RWPE2 (cell line): ENCODE results near the gene ORC6.

Experiments
- ATAC-seq: fragments of 200-7000 bp; cut with Tn5 transposase; 3 replicates; pipeline ENCODE4 v1.9.1; 2021; ENCODE audit warnings: low read depth
- DNase-seq: peaks from one replicate; pipeline ENCODE4 v3.0.0-alpha.2; 2020; ENCODE audit warnings: low spot score
- H3K27ac ChIP-seq: fragments of 450-650 bp; 2 replicates; pipeline ENCODE4 v1.5.1; 2017; ENCODE audit warnings: mild to moderate bottlenecking; ENCODE audit not compliant: poor library complexity, severe bottlenecking
- H3K27me3 ChIP-seq: fragments of 250-450 bp; sonication (Bioruptor Pico); 2 replicates; pipeline ENCODE4 v1.5.1; 2021; ENCODE audit warnings: mild to moderate bottlenecking, moderate library complexity; ENCODE audit not compliant: insufficient read depth, poor library complexity, severe bottlenecking
- H3K36me3 ChIP-seq: fragments of 250-450 bp; sonication (Bioruptor Pico); 2 replicates; pipeline ENCODE4 v1.5.1; 2020; ENCODE audit warnings: low read depth, mild to moderate bottlenecking, moderate library complexity
- H3K4me1 ChIP-seq: fragments of 250-450 bp; sonication (Bioruptor Pico); 2 replicates; pipeline ENCODE4 v1.5.1; 2021; ENCODE audit warnings: mild to moderate bottlenecking, moderate library complexity; ENCODE audit not compliant: insufficient read depth, poor library complexity, severe bottlenecking
- H3K4me3 ChIP-seq: fragments of 250-450 bp; sonication (Bioruptor Pico); 2 replicates; pipeline ENCODE4 v1.5.1; 2021; ENCODE audit warnings: mild to moderate bottlenecking, moderate library complexity; ENCODE audit not compliant: severe bottlenecking
- H3K9me3 ChIP-seq: fragments of 250-450 bp; sonication (Bioruptor Pico); 2 replicates; pipeline ENCODE4 v1.5.1; 2021; ENCODE audit warnings: mild to moderate bottlenecking, moderate library complexity; ENCODE audit not compliant: severe bottlenecking
- TF ChIP-seq, protein P1 (sequence below): fragments of 450-650 bp; IDR thresholded peaks from one replicate; pipeline ENCODE4 v1.5.1; 2017; ENCODE audit warnings: mild to moderate bottlenecking, moderate library complexity; ENCODE audit not compliant: poor library complexity, severe bottlenecking

Gene ORC6

GRCh38 chr16:46701615-46702014, 12.2 kb downstream of the ORC6 start:
- H3K27ac ChIP-seq, result no peak overlapping the region
- H3K4me3 ChIP-seq, result no peak overlapping the region
- DNase-seq (no peak), ATAC-seq (no peak)
- no peaks in the 10 kb centered on the region for H3K9me3 ChIP-seq
- no peaks in the 10 kb centered on the region for H3K4me1 ChIP-seq
- TF ChIP-seq, protein P1, sequence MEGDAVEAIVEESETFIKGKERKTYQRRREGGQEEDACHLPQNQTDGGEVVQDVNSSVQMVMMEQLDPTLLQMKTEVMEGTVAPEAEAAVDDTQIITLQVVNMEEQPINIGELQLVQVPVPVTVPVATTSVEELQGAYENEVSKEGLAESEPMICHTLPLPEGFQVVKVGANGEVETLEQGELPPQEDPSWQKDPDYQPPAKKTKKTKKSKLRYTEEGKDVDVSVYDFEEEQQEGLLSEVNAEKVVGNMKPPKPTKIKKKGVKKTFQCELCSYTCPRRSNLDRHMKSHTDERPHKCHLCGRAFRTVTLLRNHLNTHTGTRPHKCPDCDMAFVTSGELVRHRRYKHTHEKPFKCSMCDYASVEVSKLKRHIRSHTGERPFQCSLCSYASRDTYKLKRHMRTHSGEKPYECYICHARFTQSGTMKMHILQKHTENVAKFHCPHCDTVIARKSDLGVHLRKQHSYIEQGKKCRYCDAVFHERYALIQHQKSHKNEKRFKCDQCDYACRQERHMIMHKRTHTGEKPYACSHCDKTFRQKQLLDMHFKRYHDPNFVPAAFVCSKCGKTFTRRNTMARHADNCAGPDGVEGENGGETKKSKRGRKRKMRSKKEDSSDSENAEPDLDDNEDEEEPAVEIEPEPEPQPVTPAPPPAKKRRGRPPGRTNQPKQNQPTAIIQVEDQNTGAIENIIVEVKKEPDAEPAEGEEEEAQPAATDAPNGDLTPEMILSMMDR, result no peak
- no peaks in the 10 kb centered on the region for H3K27me3 ChIP-seq
- H3K36me3 ChIP-seq, result peaks cover 35% of the 10 kb centered on the region

DNA sequence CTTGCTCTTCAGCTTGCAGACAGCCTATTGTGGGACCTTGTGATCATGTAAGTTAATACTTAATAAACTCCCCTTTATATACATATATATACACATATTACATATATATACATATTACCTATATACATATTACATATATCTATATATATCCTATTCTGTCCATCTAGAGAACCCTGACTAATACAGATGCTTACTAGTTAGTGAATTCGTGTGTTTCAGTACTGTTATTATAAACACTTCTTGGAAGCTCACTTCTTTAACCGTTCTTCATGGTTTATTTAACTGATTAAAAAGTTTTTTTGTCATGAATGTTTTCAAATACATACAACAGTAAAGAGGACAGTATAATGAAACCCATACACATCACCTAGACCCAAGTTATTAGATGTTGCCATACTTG, 12.6 kb downstream of the ORC6 start:
- H3K27me3 ChIP-seq, result no peaks in the 10 kb centered on the region
- H3K4me3 ChIP-seq, result no peak overlapping the region
- no peak for ATAC-seq
- no peak for DNase-seq
- peaks cover 31% of the 10 kb centered on the region for H3K36me3 ChIP-seq
- TF ChIP-seq, protein P1, result no peak
- H3K27ac ChIP-seq, result no peak overlapping the region
- H3K9me3 ChIP-seq, result no peaks in the 10 kb centered on the region
- no peaks in the 10 kb centered on the region for H3K4me1 ChIP-seq

GRCh38 chr16:46706642-46707041, 17.2 kb downstream of the ORC6 start:
- Histone ChIP-seq H3K4me3 (no peak overlapping the region), H3K36me3 (no peaks in the 10 kb centered on the region), H3K27me3 (no peaks in the 10 kb centered on the region), H3K9me3 (no peaks in the 10 kb centered on the region), H3K27ac (no peak overlapping the region), H3K4me1 (no peaks in the 10 kb centered on the region)
- DNase-seq, result no peak
- TF ChIP-seq, protein P1, result no peak
- no peak for ATAC-seq

DNA sequence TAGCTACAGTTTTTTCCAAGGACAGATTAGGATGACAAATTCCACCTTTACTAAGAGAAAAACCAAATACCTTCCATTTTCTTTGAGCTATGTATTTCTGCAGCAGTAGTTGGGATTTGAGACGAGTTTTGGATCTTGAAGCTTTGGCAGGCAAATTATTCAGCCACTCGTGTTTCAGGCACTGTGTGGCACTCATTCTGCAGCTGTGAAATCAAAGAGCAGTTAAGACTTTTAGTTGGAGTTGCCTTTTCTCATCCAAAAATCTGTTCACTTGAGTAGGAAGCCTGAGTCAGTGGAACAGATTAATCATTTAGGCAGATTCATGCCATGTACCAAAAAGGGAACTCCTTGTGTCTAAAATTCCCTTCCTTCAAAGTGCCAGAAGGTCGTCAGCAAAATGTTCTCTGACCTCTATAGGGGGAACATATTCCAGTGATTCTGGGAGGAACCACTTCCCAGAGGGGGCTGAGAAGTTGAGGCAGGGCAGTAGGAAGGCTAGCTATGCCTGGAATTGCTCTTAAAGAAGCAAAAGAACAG, 20.1 kb downstream of the ORC6 start:
- no peaks in the 10 kb centered on the region for H3K27me3 ChIP-seq
- H3K27ac ChIP-seq, result no peak overlapping the region
- no peaks in the 10 kb centered on the region for H3K4me1 ChIP-seq
- no peaks in the 10 kb centered on the region for H3K36me3 ChIP-seq
- ATAC-seq (no peak), DNase-seq (no peak)
- H3K4me3 ChIP-seq, result no peak overlapping the region
- H3K9me3 ChIP-seq, result no peaks in the 10 kb centered on the region
- TF ChIP-seq, protein P1, result no peak
